Right forelimb (tissue), 1 donor: Measurements from ENCODE around the gene PRPF31.

Experiments
- DNase-seq: peaks from one replicate; pipeline ENCODE4 v3.0.0-alpha.2; 2018

The PRPF31 gene

GRCh38 chr19:54145541-54146158 is 30.1 kb downstream of the PRPF31 start:
- no peak for DNase-seq

- DNase-seq = no peak
Measured at GRCh38 chr19:54147676-54148075, 32.1 kb downstream of the PRPF31 start.

- no peak for DNase-seq
Measured at GRCh38 chr19:54148158-54148557, 32.6 kb downstream of the PRPF31 start.

- DNase-seq = no peak
Measured at GRCh38 chr19:54149021-54149812, 33.7 kb downstream of the PRPF31 start.

- DNase-seq = no peak
Measured at GRCh38 chr19:54151362-54152035, 35.9 kb downstream of the PRPF31 start.

- DNase-seq = no peak
Measured at GRCh38 chr19:54152267-54152666, 36.7 kb downstream of the PRPF31 start.

GRCh38 chr19:54152878-54153524 is 37.4 kb downstream of the PRPF31 start:
- DNase-seq = no peak

- no peak for DNase-seq
Measured at GRCh38 chr19:54153731-54154326, 38.3 kb downstream of the PRPF31 start.

- DNase-seq = no peak
Measured at GRCh38 chr19:54154603-54155345, 39.2 kb downstream of the PRPF31 start.

- no peak for DNase-seq
Measured at GRCh38 chr19:54155694-54156093, 40.1 kb downstream of the PRPF31 start.

GRCh38 chr19:54156490-54156889 is 40.9 kb downstream of the PRPF31 start:
- DNase-seq = no peak

GRCh38 chr19:54156953-54157352 is 41.4 kb downstream of the PRPF31 start:
- DNase-seq = no peak

GRCh38 chr19:54158812-54159351 is 43.3 kb downstream of the PRPF31 start:
- no peak for DNase-seq

- DNase-seq = peak; percentile 98
Measured at GRCh38 chr19:54159352-54160181, 44.0 kb downstream of the PRPF31 start, which contains the start of gene LENG1. TSS of gene LENG1 (minus strand) at chr19:54159721. CDS start at chr19:54159695, 26 bp downstream.

- DNase-seq = no peak
Measured at GRCh38 chr19:54160182-54160811, 44.7 kb downstream of the PRPF31 start.

GRCh38 chr19:54160854-54161253 is 45.3 kb downstream of the PRPF31 start:
- no peak for DNase-seq

GRCh38 chr19:54162241-54162805 is 46.8 kb downstream of the PRPF31 start:
- DNase-seq = peak; percentile 81

GRCh38 chr19:54162884-54163283 is 47.3 kb downstream of the PRPF31 start:
- DNase-seq = no peak

GRCh38 chr19:54164369-54165068 is 49.0 kb downstream of the PRPF31 start:
- DNase-seq = no peak
